Hematopoietic multipotent progenitor cell treated with erythropoietin and hydrocortisone succinate and interleukin-3 and kit ligand, for 8 days (in vitro differentiated cells): ENCODE data around the gene ADD2.

Experiments used
- DNase-seq: peaks from one replicate; pipeline ENCODE4 v3.0.0-alpha.2; 2015

The ADD2 gene

GRCh38 chr2:70697603-70698383 lies 70.2 kb downstream of the ADD2 start:
- DNase-seq = no peak

GRCh38 chr2:70696142-70696541 lies 71.9 kb downstream of the ADD2 start:
- no peak for DNase-seq

- no peak for DNase-seq
Observed at GRCh38 chr2:70692256-70692655, 75.7 kb downstream of the ADD2 start.

- no peak for DNase-seq
Observed at GRCh38 chr2:70691497-70692140, 76.4 kb downstream of the ADD2 start.

DNA sequence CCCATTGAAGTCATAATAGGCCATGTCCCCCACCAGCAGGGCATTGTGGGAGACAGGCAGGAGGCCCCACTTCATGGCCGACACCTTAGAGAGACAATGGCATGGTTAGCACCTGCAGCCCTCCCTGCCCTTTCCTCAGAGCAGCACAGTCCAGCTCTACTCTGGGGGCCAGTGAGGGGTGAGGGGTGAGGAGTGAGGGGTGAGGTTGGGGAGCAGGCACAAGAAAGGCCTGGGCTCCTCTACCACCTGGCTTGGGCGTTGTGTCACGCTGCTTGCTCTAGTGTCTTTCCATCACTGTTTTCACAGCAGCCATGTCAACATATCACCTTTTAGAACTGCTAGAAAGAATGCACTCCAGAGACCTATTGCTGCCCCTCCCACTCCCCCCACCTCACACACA lies 77.2 kb downstream of the ADD2 start:
- no peak for DNase-seq

- no peak for DNase-seq
Observed at GRCh38 chr2:70688427-70688826, 79.6 kb downstream of the ADD2 start.

GRCh38 chr2:70687461-70687795 lies 80.6 kb downstream of the ADD2 start:
- DNase-seq = no peak

DNA sequence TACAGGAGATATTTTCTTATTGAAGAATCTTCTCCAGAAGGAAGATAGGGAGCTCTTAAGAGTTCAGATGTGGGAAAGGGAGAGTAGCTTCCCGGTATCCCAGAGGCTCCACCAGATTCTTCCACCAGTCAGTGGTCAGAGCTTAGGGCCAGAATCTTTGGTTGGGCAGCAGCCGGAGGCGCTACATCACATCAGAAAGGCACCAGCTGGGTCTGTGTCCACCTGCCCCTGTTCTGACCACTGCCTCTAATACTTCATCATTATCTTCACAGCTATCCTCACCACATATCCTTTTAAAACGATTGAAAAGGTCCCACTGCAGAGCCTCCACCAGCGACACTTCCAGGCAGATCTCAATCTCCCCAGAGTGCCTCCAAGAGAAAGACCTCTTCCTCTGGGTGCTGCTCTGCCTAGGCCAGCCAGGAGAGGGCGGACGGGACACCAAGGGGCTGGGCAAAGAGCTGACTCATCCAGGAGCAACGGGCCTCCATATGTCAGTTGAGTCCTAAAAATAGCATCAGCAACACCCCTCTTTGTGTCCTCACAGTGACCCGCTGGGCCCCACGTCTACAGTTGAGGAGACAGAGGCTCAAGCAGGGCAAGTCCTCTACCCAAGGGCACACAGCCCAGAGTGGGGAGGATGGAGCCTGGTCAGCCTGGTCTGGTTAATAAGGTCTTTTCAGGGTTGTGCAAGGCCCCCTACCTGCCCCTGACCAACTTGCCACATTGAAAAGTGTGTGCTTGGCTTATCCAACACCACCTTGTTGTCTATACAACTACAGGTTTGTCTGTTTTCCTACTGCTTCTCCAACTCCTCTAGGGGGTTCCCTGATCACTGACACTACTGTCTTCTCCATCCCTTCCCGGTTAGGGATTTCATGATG lies 81.2 kb downstream of the ADD2 start:
- DNase-seq = peak; percentile 92

GRCh38 chr2:70685771-70686171 lies 82.2 kb downstream of the ADD2 start:
- no peak for DNase-seq

GRCh38 chr2:70684846-70685622 lies 83.0 kb downstream of the ADD2 start:
- no peak for DNase-seq

- no peak for DNase-seq
Observed at GRCh38 chr2:70683455-70683854, 84.5 kb downstream of the ADD2 start.

DNA sequence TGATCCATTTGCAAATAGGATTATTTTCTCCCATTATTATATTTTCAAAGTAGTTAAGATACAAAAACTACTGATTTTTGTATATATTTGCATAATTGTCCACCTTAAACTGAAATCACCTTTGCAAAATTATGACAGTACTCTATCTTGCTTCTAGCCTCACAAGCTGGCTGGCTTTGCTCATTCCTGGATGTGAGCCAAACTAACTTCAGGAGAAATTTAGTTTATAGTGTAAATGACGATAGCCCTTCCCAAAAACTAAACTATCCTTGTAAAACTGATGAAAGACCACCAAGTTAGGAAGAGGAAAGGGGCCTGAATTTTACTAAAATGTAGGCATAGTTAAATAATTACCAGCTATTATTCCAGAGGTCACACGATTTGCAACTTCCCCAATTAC lies 87.3 kb downstream of the ADD2 start:
- no peak for DNase-seq

DNA sequence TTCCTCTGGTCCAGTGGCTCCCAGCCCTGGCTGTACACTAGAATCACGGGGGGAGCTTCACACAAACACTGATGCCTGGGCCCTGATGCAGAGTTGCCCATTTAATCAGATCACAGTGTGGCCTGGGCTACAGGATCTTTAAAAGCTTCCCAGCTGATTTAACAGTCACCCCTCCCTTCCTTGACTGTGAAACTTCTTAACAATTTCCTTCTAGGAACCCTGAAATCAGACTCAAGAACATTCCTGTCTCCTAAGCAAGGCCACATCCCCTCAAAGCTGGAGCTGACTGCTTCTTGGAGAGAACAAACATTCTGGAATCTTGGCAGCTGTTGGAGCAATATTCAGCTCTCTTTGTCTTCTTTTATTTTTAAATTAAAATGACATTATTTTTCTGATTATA lies 88.7 kb downstream of the ADD2 start:
- no peak for DNase-seq

DNA sequence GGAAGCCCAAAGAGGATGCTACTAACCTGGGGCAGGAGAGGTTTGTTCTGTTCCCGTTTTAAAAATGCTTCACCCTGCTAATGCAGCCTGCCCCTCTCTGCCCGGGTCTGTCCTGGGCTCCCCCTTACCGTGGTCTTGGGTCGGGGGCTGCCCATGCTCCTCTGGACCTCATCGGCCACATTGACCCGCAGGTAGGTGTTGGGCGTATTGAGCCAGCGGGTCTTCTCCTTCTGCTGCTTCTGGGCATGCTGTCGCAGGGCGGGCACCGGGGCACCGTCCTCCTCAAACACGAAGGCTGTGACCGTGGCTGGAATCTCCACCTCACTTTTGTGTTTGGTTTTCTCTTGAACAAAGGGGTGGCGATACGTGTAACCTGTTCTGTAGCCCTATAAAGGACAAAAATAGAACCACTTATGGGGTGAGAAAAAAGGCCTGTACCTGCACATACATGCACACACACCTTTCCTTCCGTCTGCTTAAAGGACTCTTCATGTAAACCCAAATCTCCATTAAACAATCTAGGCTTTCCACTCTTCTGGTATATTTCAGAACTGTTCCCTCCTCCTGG lies 89.3 kb downstream of the ADD2 start:
- no peak for DNase-seq

GRCh38 chr2:70676301-70677035 lies 91.5 kb downstream of the ADD2 start:
- no peak for DNase-seq

DNA sequence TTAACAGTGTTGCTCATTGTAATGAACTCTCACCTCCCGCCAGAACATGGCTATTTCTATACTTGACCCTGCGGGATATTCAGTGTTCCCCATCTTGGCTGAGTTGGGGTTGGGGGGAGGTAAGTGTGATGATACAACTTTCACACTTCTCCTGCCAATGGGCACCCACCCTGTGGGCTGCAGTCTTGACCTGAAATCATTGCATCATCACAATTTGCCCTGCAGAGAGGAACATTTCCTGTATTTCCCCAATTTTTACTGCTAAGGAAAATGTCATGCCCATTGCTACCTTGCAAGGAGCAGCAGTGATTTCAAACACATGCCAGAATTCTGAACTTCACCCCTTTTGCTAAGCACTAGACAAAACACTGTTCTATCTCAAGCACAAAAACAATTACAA lies 92.1 kb downstream of the ADD2 start:
- no peak for DNase-seq

- no peak for DNase-seq
Observed at GRCh38 chr2:70674636-70675430, 93.2 kb downstream of the ADD2 start.

DNA sequence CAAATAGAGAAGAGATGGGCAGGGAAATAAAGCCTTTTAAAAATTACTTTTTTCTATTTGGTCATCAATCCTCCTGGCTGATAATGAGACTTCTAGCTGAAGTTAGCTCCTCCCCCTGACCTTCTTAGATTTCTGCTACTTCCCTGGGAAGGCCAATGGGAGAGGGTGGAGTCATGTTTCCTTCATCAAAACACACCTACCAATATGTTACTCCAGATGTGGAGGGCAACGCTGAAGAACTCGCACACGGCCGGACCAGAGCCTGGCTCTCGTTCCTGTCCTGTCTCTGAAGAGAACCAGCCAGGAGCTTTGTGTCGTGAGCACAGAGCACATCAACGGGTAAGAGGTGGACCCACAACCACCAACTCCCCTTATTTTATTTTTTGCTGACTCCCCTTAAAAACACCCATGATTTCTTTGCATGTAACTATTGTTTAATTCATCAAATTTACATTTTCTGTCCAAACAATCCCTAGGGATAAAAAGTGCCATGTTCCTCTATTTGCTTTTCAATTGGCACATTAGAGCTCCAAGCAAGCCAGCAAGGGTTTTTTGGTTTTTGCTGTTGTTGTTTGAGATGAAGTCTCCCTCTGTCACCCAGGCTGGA lies 94.9 kb downstream of the ADD2 start:
- no peak for DNase-seq

DNA sequence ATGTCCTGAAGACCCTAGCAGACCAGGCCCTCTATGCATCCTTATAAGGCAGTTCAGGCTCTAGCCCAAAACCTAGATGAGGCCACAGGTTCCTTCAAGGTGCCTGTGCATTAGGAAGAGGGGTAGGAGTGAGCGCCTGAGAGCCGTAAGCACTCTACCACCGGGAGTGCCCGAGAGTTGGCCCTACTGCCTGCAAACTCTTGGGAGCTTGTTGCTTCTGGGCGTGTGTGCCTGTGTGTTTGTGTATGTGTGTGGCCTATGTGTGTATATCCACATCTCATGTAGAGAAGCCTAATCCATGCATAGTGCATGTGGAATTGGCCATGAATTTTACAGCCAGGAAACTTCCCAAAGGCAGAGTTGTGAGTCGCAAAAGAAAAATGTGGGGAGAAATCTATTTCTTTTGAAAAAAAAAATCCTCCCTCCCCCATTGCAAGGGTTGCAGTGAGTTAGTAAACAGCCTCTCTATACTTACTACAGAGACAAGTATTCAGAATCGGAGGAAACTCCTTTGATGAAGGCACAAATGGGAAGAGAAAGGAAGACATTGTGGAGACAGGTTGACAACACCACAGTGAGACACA lies 96.8 kb downstream of the ADD2 start:
- DNase-seq = no peak

GRCh38 chr2:70670626-70671025 lies 97.4 kb downstream of the ADD2 start:
- no peak for DNase-seq
